ENCODE results near the gene ZNF333. TPM values are rescaled to one million over a fixed set of nuclear protein-coding genes. Genes with fewer than 3 reads are reported as not detected.
A peak's percentile ranks its signal among the peaks of the same experiment; 100 is the strongest.

Gene ZNF333
- total and polyA plus RNA-seq, 2 of the 4 experiments (the other 2 are of a cell fraction): 9.8 to 15.1 TPM

DNA sequence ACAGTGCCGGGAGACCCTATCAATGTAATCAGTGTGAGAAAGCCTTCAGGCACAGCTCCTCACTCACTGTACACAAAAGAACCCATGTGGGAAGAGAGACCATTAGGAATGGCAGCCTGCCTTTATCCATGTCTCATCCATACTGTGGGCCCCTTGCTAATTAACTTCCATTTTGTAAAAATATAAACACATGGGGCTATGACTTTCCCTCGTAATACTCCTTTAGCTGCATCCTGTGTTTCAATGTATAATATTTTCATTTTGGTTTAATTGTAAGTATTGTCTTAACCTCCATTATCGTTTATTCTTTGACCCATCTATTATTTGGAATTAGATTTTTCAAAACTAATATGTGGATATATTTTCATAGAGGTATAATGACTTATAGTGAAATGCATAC, 29.3 kb downstream of the ZNF333 start:
- no peak overlapping the region for H2AK9ac ChIP-seq (replicated peaks; ENCODE audit: low read depth, low read length, poor library complexity)
- H3K79me1 ChIP-seq (ENCODE audit: low read depth in 1 of 2, low read length in 2 of 2): no peaks in the 10 kb centered on the region; a peak in 1 of 4 replicates
- H3K4me3 ChIP-seq (ENCODE audit: insufficient read depth, low read depth, low read length): no peak overlapping the region
- no peak overlapping the region for H2BK15ac ChIP-seq (ENCODE audit: low read depth, low read length)
- no peak overlapping the region for H4K91ac ChIP-seq (ENCODE audit: insufficient read depth, low read depth, low read length)
- in situ Hi-C loops (cut with MboI; ENCODE audit: low sequenced_read_pairs) (no loop called here), dilution Hi-C loops (cut with HindIII; ENCODE audit: low sequenced_read_pairs, unreplicated experiment) (no loop called here), intact Hi-C loops (cut with micrococcal nuclease) (no loop called here)
- no peak overlapping the region for H2BK20ac ChIP-seq (ENCODE audit: low read depth, low read length)
- H3K4ac ChIP-seq (ENCODE audit: low read depth, low read length): no peak overlapping the region
- no peak overlapping the region for H3K9ac ChIP-seq (ENCODE audit: low read depth, low read length)
- H3K9me3 ChIP-seq (ENCODE audit: control insufficient read depth, insufficient read depth, low read length): peaks cover 73% of the 10 kb centered on the region
- no peak overlapping the region for H2AFZ ChIP-seq (replicated peaks; ENCODE audit: low read length, poor library complexity)
- WGBS, 2 experiments (ENCODE audit: extremely low coverage in 2 of 2, insufficient read length in 1 of 2): no CpG with 5 or more reads among the region's 3 CpGs
- BruUV-seq (replicated peaks): TSS peak; percentile 44
- H3K14ac ChIP-seq (replicated peaks; ENCODE audit: low read depth, low read length): no peak overlapping the region
- H4K5ac ChIP-seq (ENCODE audit: low read depth, low read length): no peak overlapping the region
- H2BK120ac ChIP-seq (ENCODE audit: low read depth, low read length): no peak overlapping the region
- no peak overlapping the region for H4K8ac ChIP-seq (ENCODE audit: low read depth in 2 of 2, low read length in 2 of 2)
- H3K27ac ChIP-seq (ENCODE audit: insufficient read depth, low read length): no peak overlapping the region
- no peak for DNase-seq
- no peak overlapping the region for H3K56ac ChIP-seq (ENCODE audit: extremely low read depth, insufficient read depth, low read length)
- ATAC-seq (ENCODE audit: low read depth): no peak
- CTCF ChIA-PET: no interaction called here
- no peaks in the 10 kb centered on the region for H3K9me1 ChIP-seq (ENCODE audit: insufficient read depth, low read length)
- no peak overlapping the region for H2AK5ac ChIP-seq (ENCODE audit: low read depth, low read length)
- TF ChIP-seq POLR2A (IDR thresholded peaks at IDR 0.05; ENCODE audit: low read depth, low read length) (no peak), MAFK (IDR thresholded peaks at IDR 0.05; ENCODE audit: low read depth, low read length) (no peak), MXI1 (IDR thresholded peaks at IDR 0.05; ENCODE audit: borderline replicate concordance, low read depth, low read length) (no peak), MAZ (IDR thresholded peaks at IDR 0.05; ENCODE audit: borderline replicate concordance, low read depth, low read length) (no peak), FOS (IDR thresholded peaks at IDR 0.05; ENCODE audit: low read depth, low read length) (no peak), RFX5 (IDR thresholded peaks at IDR 0.05; ENCODE audit: low read depth, low read length) (no peak), SMC3 (IDR thresholded peaks at IDR 0.05; ENCODE audit: low read depth, low read length) (no peak)
- TF ChIP-seq, protein P1, sequence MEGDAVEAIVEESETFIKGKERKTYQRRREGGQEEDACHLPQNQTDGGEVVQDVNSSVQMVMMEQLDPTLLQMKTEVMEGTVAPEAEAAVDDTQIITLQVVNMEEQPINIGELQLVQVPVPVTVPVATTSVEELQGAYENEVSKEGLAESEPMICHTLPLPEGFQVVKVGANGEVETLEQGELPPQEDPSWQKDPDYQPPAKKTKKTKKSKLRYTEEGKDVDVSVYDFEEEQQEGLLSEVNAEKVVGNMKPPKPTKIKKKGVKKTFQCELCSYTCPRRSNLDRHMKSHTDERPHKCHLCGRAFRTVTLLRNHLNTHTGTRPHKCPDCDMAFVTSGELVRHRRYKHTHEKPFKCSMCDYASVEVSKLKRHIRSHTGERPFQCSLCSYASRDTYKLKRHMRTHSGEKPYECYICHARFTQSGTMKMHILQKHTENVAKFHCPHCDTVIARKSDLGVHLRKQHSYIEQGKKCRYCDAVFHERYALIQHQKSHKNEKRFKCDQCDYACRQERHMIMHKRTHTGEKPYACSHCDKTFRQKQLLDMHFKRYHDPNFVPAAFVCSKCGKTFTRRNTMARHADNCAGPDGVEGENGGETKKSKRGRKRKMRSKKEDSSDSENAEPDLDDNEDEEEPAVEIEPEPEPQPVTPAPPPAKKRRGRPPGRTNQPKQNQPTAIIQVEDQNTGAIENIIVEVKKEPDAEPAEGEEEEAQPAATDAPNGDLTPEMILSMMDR (conservative IDR thresholded peaks at IDR 0.05; ENCODE audit: low read depth, low read length): no peak
- TF ChIP-seq, protein P2, sequence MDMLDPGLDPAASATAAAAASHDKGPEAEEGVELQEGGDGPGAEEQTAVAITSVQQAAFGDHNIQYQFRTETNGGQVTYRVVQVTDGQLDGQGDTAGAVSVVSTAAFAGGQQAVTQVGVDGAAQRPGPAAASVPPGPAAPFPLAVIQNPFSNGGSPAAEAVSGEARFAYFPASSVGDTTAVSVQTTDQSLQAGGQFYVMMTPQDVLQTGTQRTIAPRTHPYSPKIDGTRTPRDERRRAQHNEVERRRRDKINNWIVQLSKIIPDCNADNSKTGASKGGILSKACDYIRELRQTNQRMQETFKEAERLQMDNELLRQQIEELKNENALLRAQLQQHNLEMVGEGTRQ (IDR thresholded peaks at IDR 0.05; ENCODE audit: low read depth, low read length): no peak
- H3K4me2 ChIP-seq (ENCODE audit: low read depth, low read length): no peak overlapping the region
- no peaks in the 10 kb centered on the region for H3K27me3 ChIP-seq (ENCODE audit: control insufficient read depth, insufficient read depth, low read length)
- no peak overlapping the region for H3K18ac ChIP-seq (ENCODE audit: low read depth, low read length)
- H3K36me3 ChIP-seq (ENCODE audit: control insufficient read depth, insufficient read depth, low read length): peaks cover 56% of the 10 kb centered on the region
- POLR2A ChIA-PET (ENCODE audit: unreplicated experiment): no interaction called here
- no peak overlapping the region for H3K23ac ChIP-seq (ENCODE audit: low read depth, low read length)
- H3K4me1 ChIP-seq (ENCODE audit: control insufficient read depth, insufficient read depth, low read length): no peaks in the 10 kb centered on the region
- H2BK5ac ChIP-seq (ENCODE audit: low read depth, low read length, poor library complexity, severe bottlenecking): no peak overlapping the region
- no peaks in the 10 kb centered on the region for H4K20me1 ChIP-seq (ENCODE audit: insufficient read depth, low read length)

Data from IMR-90 (cell line).